Measurements from ENCODE around the gene CFAP53. TPM values are rescaled to one million over a fixed set of nuclear protein-coding genes. Genes with fewer than 3 reads are reported as not detected.
A peak's percentile ranks its signal among the peaks of the same experiment; 100 is the strongest.

The CFAP53 gene
- total RNA-seq, 3 donors from 2014 or later (not counting 1 experiment from before 2014, with no cell fraction given), result 0.20 to 0.24 (median 0.20) TPM

- ATAC-seq (no peak), DNase-seq (no peak)
- Histone ChIP-seq H3K4me3 (ENCODE audit: low read length) (no peak overlapping the region), H3K9me3 (ENCODE audit: control insufficient read depth, insufficient read depth, low read length) (no peaks in the 10 kb centered on the region), H3K27ac (ENCODE audit: low read length) (no peak overlapping the region), H3K27me3 (ENCODE audit: control insufficient read depth, insufficient read depth, low read length) (peaks cover 14% of the 10 kb centered on the region), H3K36me3 (ENCODE audit: control insufficient read depth, insufficient read depth, low read length) (no peaks in the 10 kb centered on the region), H3K4me1 (ENCODE audit: control insufficient read depth, insufficient read depth, low read length) (peaks cover 4% of the 10 kb centered on the region)
- H3K9me3 Mint-ChIP-seq, result no peaks in the 10 kb centered on the region
- intact Hi-C loops (cut with micrococcal nuclease), result no loop called here
- H3K27ac Mint-ChIP-seq, result no peak overlapping the region
- peaks cover 5 to 14% of the 10 kb centered on the region in 2 donors for H3K4me1 Mint-ChIP-seq
- no peak for TF ChIP-seq CTCF (IDR thresholded peaks at IDR 0.05)
- H3K4me3 Mint-ChIP-seq, result no peak overlapping the region
- WGBS (ENCODE audit: insufficient coverage), result 84% methylated on average over 5 of the region's 5 CpGs
- H3K36me3 Mint-ChIP-seq, result no peaks in the 10 kb centered on the region
- H3K27me3 Mint-ChIP-seq (ENCODE audit: low read depth in 2 of 2), result peaks cover 43 to 75% of the 10 kb centered on the region in 2 donors
These were observed 66.9 kb downstream of the CFAP53 start for GRCh38 chr18:50199346-50199855.

GRCh38 chr18:50196261-50196660 is 70.0 kb downstream of the CFAP53 start:
- no peak for TF ChIP-seq CTCF (IDR thresholded peaks at IDR 0.05)
- intact Hi-C loops (cut with micrococcal nuclease), result no loop called here
- H3K36me3 ChIP-seq (ENCODE audit: control insufficient read depth, insufficient read depth, low read length), result no peaks in the 10 kb centered on the region
- peaks cover 4% of the 10 kb centered on the region for H3K4me1 ChIP-seq (ENCODE audit: control insufficient read depth, insufficient read depth, low read length)
- DNase-seq (no peak), ATAC-seq (no peak)
- H3K27me3 Mint-ChIP-seq (ENCODE audit: low read depth in 2 of 2), result peaks cover 48 to 76% of the 10 kb centered on the region in 2 donors
- no peak overlapping the region for H3K27ac ChIP-seq (ENCODE audit: low read length)
- peaks cover 16% of the 10 kb centered on the region for H3K27me3 ChIP-seq (ENCODE audit: control insufficient read depth, insufficient read depth, low read length)
- H3K9me3 Mint-ChIP-seq, result no peaks in the 10 kb centered on the region
- no peak overlapping the region for H3K27ac Mint-ChIP-seq
- WGBS (ENCODE audit: insufficient coverage), result 87% methylated on average over 3 of the region's 3 CpGs
- peak overlapping the region; percentile 22 for H3K4me3 Mint-ChIP-seq
- H3K4me1 Mint-ChIP-seq, result peaks cover 0 to 13% of the 10 kb centered on the region in 2 donors
- H3K4me3 ChIP-seq (ENCODE audit: low read length), result no peak overlapping the region
- H3K9me3 ChIP-seq (ENCODE audit: control insufficient read depth, insufficient read depth, low read length), result no peaks in the 10 kb centered on the region
- no peaks in the 10 kb centered on the region for H3K36me3 Mint-ChIP-seq

- Histone ChIP-seq H3K27me3 (ENCODE audit: control insufficient read depth, insufficient read depth, low read length) (peaks cover 16% of the 10 kb centered on the region), H3K36me3 (ENCODE audit: control insufficient read depth, insufficient read depth, low read length) (no peaks in the 10 kb centered on the region), H3K4me3 (ENCODE audit: low read length) (no peak overlapping the region), H3K4me1 (ENCODE audit: control insufficient read depth, insufficient read depth, low read length) (peaks cover 4% of the 10 kb centered on the region), H3K9me3 (ENCODE audit: control insufficient read depth, insufficient read depth, low read length) (no peaks in the 10 kb centered on the region), H3K27ac (ENCODE audit: low read length) (no peak overlapping the region)
- whole genome bisulfite sequencing (ENCODE audit: insufficient coverage), result 35% methylated on average over 10 of the region's 10 CpGs
- Mint-ChIP-seq H3K4me3 (peak overlapping the region; percentile 80), H3K27me3 (ENCODE audit: low read depth in 2 of 2) (peaks cover 48 to 76% of the 10 kb centered on the region in 2 donors), H3K27ac (no peak overlapping the region), H3K4me1 (peaks cover 0 to 13% of the 10 kb centered on the region in 2 donors), H3K9me3 (no peaks in the 10 kb centered on the region), H3K36me3 (no peaks in the 10 kb centered on the region)
- no peak for ATAC-seq
- TF ChIP-seq CTCF (IDR thresholded peaks at IDR 0.05), result no peak
- no peak for DNase-seq
- intact Hi-C loops (cut with micrococcal nuclease), result no loop called here
These were observed 70.6 kb downstream of the CFAP53 start for GRCh38 chr18:50195689-50196088.

All from natural killer cell (primary cell).